ENCODE results near the gene MC1R.
"Not testable (repeated sequence)": the region's sequence is repeated elsewhere in the genome, so short reads cannot be mapped to it uniquely, and the experiment has no call there.

Gene MC1R

DNA sequence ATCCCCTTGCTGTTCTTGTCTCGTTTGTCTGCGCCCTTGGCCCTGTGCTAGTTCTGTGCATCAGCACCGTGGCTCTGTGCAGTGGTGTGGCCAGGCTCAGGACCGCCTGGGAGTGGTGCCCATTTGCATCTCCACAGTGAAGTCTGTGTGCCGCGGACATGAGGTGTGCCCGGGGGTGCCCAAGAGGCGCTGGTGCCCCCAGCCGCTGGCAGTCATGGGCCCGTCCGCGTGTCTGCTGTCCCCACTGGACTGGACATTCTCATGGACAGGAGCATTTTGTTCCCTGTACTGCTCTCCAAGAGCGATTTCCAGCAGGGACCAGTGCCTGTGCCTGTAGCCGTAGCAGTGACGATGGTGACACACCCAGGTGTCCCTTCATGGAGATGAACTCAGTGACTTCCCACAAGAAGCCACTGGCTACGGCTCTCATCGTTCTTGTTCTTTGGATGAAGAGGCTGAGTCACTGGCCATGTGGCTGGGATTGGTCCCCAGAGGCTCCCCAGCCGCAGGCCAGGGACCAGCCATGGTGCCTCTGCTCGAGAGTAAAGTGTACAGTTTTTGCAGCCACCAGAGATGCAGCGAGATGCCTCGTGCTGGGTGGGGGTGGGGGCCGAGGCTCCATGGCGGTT lies 13.0 kb upstream of the MC1R start:
- H3K4me3 Mint-ChIP-seq = no peak overlapping the region
- no peaks in the 10 kb centered on the region for H3K27me3 Mint-ChIP-seq (ENCODE audit: low read depth)
- peaks cover 25% of the 10 kb centered on the region for H3K36me3 Mint-ChIP-seq (ENCODE audit: low read depth)
- H3K4me1 Mint-ChIP-seq (ENCODE audit: low read depth) = no peaks in the 10 kb centered on the region
- H3K9me3 Mint-ChIP-seq = no peaks in the 10 kb centered on the region
- no peak overlapping the region for H3K27ac Mint-ChIP-seq

DNA sequence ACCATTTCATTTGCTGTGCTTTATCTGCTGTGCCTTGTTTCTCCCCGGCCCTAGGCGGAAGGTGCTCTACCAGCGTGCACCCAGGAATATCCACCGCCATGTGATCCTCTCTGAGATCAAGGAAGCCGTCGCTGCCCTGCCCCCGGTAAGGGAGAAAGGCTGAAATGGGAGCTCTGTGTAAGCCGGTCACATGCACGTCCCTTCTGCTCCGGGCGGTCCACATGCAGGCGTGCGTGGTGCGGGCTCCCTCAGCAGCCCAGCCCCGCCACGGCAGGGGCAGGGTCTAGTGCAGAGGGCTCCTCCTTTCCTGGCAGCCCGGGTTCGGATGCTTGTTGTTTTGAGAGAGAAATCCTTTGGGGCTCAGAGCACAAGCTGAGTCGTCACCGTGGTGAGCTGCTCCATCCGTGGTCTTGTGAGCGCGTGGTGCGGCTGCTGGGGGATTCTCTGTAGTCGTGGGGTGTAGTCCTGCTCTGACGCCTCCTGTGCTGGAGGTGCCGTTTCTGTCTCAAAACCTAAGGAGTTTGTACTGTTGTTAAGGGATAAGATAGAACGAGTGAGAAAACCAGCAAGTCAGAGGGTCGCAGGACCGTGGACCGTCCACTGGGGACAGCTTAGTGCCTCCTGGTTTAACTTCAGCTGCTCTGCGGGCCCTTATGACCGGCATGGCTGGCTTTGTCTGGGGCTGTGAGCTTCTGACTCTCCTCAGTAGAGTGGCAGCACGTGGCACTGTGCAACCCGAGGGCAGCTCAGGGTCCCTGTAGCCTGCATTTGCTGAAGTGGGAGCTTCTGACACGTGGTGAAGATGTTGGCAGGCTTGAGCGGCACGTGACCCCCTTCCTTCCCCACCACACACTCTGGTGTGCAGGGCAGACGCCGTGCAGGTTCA lies 12.3 kb upstream of the MC1R start:
- H3K4me3 Mint-ChIP-seq = no peak overlapping the region
- H3K27me3 Mint-ChIP-seq (ENCODE audit: low read depth) = no peaks in the 10 kb centered on the region
- no peaks in the 10 kb centered on the region for H3K9me3 Mint-ChIP-seq
- H3K36me3 Mint-ChIP-seq (ENCODE audit: low read depth) = peaks cover 28% of the 10 kb centered on the region
- H3K4me1 Mint-ChIP-seq (ENCODE audit: low read depth) = no peaks in the 10 kb centered on the region
- no peak overlapping the region for H3K27ac Mint-ChIP-seq

DNA sequence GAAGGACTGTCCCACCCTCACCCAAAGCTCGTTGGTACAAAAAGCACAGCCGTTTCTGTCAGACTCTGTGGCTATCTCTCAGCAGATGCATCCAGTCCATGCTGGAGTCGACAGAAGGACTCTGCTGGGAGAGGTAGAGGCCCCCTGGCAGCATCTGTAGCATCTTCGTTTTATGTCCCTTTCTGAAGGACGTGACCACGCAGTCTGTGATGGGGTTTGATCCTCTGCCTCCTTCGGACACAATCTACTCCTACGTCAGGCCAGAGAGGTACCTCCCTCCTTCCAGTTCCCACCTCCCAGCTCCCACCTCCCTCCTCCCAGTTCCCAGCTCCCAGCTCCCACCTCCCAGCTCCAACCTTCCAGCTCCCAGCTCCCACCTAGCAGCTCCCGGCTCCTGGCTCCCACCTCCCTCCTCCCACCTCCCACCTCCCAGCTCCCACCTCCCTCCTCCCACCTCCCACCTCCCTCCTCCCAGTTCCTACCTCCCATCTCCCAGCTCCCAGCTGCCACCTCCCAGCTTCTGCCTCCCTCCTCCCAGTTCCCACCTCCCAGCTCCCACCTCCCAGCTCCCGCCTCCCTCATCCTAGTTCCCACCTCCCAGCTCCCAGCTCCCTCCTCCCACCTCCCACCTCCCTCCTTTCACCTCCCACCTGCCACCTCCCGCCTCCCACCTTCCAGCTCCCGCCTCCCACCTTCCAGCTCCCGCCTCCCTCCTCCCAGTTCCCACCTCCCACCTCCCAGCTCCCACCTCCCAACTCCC lies 11.4 kb upstream of the MC1R start:
- Mint-ChIP-seq H3K4me1 (ENCODE audit: low read depth) (no peaks in the 10 kb centered on the region), H3K27ac (no peak overlapping the region), H3K36me3 (ENCODE audit: low read depth) (peaks cover 29% of the 10 kb centered on the region), H3K27me3 (ENCODE audit: low read depth) (no peaks in the 10 kb centered on the region), H3K9me3 (no peaks in the 10 kb centered on the region), H3K4me3 (no peak overlapping the region)

DNA sequence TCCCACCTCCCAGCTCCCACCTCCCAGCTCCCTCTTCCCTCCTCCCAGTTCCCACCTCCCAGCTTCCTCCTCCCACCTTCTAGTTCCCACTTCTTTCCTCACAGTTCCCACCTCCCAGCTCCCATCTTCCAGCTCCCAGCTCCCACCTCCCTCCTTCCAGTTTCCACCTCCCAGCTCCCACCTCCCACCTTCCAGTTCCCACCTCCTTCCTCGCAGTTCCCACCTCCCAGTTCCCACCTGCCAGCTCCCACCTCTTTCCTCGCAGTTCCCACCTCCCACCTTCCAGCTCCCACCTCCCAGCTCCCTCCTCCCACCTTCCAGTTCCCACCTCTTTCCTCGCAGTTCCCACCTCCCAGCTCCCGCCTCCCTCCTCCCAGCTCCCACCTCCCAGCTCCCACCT lies 10.4 kb upstream of the MC1R start:
- H3K36me3 Mint-ChIP-seq (ENCODE audit: low read depth) = peaks cover 31% of the 10 kb centered on the region

DNA sequence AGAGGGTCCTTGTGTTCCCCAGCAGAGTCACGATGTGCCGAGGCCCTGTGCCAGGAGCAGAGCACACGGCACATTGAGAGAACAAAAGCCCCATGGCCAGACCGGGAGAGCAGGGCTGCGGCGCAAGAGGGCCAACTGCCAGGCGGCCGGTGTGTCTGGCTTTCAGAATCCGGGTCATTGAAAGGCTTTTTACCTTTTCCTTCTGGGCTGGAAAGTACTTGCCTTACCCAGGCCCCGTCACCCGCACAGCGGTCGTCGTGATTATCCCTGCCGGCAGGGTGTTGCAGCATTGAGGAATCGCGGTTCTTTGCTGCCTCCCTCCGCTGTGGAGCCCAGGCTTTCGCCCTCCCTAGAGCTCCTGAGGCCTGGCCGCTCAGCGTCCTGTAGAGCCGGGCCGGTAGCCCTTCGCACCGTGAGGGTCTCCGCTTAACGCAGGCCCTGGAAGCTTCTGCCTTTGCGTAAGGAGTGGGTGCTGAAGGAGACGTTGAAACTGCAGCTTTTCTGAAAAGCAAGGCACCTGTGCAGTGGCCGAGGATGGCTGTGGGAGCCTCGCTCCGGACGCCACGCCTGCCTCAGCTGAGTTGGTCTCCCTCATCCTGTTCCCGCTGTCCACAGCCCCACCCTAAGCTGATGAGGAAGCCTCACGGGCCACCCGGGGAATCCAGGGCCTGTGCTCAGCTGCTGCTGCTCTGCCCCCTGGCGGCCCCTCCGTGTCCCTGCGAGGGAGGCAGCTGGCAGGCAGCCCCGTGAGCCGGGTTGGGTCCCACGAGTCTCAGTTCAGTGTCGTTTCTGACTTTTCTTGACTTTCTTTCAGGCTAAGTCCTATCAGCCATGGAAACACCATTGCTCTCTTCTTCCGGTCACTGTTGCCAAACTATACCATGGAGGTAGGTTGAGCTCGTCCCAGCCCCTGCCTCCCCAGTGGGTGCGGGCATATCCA lies 8.6 kb upstream of the MC1R start:
- no peaks in the 10 kb centered on the region for H3K27me3 Mint-ChIP-seq (ENCODE audit: low read depth)
- H3K36me3 Mint-ChIP-seq (ENCODE audit: low read depth) = peaks cover 43% of the 10 kb centered on the region
- no peak overlapping the region for H3K27ac Mint-ChIP-seq
- no peaks in the 10 kb centered on the region for H3K9me3 Mint-ChIP-seq
- no peaks in the 10 kb centered on the region for H3K4me1 Mint-ChIP-seq (ENCODE audit: low read depth)
- H3K4me3 Mint-ChIP-seq = no peak overlapping the region

More for the DNA sequence above, 10.4 kb upstream of the MC1R start:
- Mint-ChIP-seq H3K27ac (no peak overlapping the region), H3K9me3 (no peaks in the 10 kb centered on the region), H3K4me1 (ENCODE audit: low read depth) (no peaks in the 10 kb centered on the region), H3K27me3 (ENCODE audit: low read depth) (no peaks in the 10 kb centered on the region), H3K4me3 (no peak overlapping the region)

DNA sequence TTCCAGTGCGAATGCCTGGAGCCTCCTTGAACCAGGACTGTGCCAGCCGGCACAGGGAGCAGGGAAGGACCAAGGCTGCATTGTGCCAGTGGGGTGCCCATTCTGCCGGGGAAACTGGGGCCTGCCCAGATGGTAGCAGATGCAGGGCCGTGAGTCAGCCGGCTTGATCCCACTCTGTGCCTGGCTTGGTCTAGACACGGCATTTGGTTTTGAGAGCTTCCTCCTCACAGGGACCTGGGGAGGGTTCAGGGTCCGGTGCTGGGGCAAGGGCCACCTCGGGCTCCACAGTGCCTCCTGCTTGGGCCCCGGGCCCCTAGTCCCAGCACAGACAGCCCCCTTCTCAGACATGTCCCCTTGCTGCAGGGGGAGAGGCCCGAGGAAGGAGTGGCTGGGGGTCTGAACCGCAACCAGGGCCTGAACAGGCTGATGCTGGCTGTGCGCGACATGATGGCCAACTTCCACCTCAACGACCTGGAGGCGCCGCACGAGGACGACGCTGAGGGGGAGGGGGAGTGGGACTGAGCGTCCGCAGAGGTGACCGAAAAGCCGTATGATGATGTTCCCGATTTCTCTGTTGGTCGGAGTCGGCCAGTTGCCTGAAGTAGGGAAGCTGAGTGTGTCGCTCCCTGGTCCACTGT lies 7.8 kb upstream of the MC1R start:
- H3K36me3 Mint-ChIP-seq (ENCODE audit: low read depth) = peaks cover 42% of the 10 kb centered on the region
- H3K4me1 Mint-ChIP-seq (ENCODE audit: low read depth) = no peaks in the 10 kb centered on the region
- no peaks in the 10 kb centered on the region for H3K27me3 Mint-ChIP-seq (ENCODE audit: low read depth)
- no peak overlapping the region for H3K4me3 Mint-ChIP-seq
- no peaks in the 10 kb centered on the region for H3K9me3 Mint-ChIP-seq
- H3K27ac Mint-ChIP-seq = no peak overlapping the region

DNA sequence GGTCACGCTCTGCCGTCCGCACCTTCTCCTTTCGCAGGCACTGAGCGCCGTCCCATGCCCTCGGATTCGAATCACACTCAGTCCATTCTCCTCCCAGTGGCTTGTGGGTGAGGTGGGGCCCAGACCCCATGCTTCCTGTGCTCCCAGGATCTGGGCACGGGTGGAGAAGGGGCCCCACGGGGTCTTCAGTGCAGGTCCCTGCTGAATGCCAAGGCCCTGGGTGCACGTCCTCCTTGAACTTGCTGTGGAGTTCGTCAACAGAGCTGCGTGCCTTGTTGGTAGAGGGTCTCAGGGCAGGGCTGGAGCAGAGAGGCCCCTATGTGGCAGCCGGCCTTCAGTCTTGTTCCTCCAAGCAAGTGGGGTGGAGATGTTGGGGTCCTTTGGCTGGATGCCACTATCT lies 7.3 kb upstream of the MC1R start:
- Mint-ChIP-seq H3K27me3 (ENCODE audit: low read depth) (no peaks in the 10 kb centered on the region), H3K4me3 (no peak overlapping the region), H3K9me3 (no peaks in the 10 kb centered on the region), H3K4me1 (ENCODE audit: low read depth) (no peaks in the 10 kb centered on the region), H3K36me3 (ENCODE audit: low read depth) (peaks cover 36% of the 10 kb centered on the region), H3K27ac (no peak overlapping the region)

DNA sequence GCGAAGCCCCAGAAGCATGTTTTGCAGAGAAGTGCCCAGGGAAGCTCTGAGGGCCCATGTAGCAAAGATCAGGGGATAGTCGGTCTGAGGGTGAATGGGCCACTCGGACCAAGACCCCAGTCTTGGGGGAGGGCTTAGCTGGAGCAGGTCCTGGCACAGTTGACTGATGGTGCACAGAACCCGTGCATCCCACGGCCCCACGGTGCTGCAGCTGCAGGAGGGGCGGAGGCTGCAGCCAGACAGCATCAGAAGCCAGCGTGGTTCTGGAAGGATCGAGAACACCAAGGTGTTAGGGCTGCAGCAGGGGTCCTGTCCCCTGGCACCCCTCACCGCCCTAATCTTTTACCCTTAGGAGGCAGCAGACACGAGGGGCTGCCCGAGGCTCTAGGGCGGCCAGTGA lies 6.5 kb upstream of the MC1R start:
- no peaks in the 10 kb centered on the region for H3K4me1 Mint-ChIP-seq (ENCODE audit: low read depth)
- H3K27me3 Mint-ChIP-seq (ENCODE audit: low read depth) = no peaks in the 10 kb centered on the region
- H3K4me3 Mint-ChIP-seq = no peak overlapping the region

DNA sequence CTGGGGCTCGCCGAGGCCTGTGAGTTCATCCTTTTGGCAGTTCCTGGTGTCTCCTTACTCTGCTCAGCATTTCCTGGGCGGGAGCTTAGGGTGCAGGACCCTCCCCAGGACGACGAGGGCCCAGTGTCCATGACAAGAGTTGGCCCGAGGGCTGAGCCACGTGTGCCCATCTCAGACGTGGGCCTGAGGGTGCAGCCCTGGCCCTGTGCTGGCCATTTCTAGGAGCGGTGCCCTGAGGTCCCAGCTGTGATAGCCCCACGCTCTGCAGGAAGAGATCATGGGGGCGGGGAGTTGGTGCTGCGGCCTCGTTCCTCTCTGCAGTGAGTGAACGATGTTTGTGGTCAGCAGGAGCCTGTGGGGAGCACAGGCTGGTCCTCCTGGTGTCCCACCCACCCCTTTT lies 6.0 kb upstream of the MC1R start:
- Mint-ChIP-seq H3K4me1 (ENCODE audit: low read depth) (peaks cover 1% of the 10 kb centered on the region), H3K36me3 (ENCODE audit: low read depth) (peaks cover 28% of the 10 kb centered on the region), H3K27me3 (ENCODE audit: low read depth) (no peaks in the 10 kb centered on the region), H3K9me3 (no peaks in the 10 kb centered on the region), H3K4me3 (no peak overlapping the region), H3K27ac (no peak overlapping the region)

More for the DNA sequence above, 6.5 kb upstream of the MC1R start:
- Mint-ChIP-seq H3K36me3 (ENCODE audit: low read depth) (peaks cover 29% of the 10 kb centered on the region), H3K9me3 (no peaks in the 10 kb centered on the region), H3K27ac (no peak overlapping the region)

DNA sequence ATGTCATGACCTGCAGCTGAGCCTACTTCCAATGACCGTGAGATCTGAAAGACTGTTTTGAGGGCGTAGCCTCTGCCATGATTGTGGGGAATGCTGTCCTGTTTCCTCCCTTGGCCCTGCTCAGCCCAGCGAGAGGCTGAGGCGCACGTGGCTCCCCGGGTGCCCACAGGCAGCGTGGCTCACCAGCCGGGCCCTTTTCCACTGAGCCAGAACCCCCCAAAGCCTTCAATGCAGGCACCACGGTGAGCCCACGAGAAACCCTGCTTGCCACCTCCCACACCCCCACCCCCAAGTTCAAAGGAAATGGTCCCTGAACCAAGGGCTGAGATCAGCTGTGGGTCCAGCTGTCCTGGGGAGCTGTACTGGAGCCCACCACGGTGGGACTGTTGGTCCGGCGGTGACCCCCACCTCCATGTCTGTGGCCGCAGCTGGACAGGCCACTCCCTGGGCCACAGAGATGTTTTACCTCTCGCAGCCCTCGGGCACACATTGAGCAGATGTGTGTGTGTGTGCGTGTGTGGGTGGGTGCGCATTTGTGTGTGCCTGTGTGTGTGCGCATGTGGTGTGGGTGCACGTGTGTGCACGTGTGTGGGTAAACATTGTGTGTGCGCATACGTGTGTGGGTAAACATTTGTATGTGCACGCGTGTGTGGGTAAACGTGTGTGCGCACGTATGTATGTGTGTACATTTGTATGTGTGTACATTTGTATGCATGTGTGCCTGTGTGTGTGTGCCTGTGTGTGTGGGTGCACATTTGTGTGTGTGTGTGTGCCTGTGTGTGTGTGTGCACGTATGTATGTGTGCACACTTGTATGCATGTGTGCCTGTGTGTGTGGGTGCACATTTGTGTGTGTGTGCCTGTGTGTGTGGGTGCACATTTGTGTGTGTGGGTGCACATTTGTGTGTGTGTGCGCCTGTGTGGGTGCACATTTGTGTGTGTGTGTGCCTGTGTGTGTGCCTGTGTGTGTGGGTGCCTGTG lies 5.0 kb upstream of the MC1R start:
- H3K27me3 Mint-ChIP-seq (ENCODE audit: low read depth) = no peaks in the 10 kb centered on the region
- H3K36me3 Mint-ChIP-seq (ENCODE audit: low read depth) = peaks cover 27% of the 10 kb centered on the region
- H3K4me1 Mint-ChIP-seq (ENCODE audit: low read depth) = peaks cover 8% of the 10 kb centered on the region
- H3K4me3 Mint-ChIP-seq = no peak overlapping the region
- H3K27ac Mint-ChIP-seq = no peak overlapping the region
- no peaks in the 10 kb centered on the region for H3K9me3 Mint-ChIP-seq

DNA sequence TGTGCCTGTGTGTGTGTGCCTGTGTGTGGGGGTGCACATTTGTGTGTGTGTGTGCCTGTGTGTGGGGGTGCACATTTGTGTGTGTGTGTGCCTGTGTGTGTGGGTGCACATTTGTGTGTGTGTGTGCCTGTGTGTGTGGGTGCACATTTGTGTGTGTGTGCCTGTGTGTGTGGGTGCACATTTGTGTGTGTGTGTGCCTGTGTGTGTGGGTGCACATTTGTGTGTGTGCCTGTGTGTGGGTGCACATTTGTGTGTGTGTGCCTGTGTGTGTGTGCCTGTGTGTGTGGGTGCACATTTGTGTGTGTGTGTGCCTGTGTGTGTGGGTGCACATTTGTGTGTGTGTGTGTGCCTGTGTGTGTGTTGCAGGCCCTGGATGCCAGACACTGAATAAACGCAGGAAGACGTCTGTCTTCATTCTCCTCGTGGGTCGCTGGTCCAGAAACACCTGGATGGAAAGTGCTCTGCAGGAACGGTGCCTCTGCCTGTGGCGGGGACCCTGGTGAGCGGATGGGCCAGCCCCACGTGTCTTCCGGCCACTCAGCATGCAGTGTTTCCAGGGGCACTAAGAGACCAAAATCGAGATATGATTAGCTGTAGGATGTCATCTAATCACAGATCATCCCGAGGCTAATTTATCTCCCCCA lies 3.9 kb upstream of the MC1R start:
- H3K9me3 Mint-ChIP-seq; H3K27ac Mint-ChIP-seq; H3K4me3 Mint-ChIP-seq; H3K27me3 Mint-ChIP-seq (ENCODE audit: low read depth): not testable (repeated sequence)
- H3K4me1 Mint-ChIP-seq (ENCODE audit: low read depth) = peaks cover 11% of the 10 kb centered on the region
- peaks cover 22% of the 10 kb centered on the region for H3K36me3 Mint-ChIP-seq (ENCODE audit: low read depth)

DNA sequence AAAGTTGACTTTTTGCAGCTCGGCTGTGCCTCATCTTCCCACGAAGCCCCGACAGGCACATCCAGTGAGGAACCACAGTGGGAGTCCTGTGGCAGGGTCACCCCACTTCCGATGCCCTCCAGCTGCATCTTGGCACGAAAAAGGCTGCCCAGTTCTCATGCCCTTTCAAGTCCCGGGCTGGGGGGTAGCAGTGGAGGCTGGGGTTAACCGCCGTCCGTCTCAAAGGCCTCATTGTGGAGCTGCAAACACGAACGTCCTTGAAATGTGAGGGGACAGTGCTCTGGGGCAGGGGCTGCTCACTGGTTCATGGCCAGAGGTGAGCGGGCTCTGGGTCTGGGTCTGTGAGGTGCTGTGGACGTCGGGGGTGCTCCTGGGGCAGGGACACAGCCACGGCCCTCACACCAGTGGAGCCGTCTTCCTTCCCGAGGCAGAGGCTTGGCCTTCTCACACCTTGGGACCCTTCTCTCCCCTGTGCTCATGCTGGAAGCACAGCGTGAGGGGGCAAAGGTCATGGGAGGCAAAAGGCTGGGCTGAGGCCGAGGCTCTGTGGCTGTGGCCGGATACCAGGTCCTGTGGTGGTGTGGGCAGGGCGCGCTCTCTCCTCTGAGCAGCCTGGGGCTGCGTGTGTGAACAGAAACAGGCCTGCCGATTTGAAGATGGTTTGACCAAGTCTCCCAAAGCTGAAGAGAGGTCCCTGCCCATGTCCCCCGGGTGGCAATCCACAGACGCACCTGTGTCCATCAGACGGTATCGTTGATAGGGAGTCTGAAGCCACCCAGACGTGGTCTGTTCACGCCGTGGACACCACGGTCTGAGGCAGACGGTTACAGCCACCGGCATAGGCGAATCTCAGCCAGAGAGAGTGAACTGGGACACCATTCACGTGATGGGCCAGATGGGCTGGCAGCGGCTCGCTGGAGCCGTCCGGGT lies 3.1 kb upstream of the MC1R start:
- no peak overlapping the region for H3K27ac Mint-ChIP-seq
- no peaks in the 10 kb centered on the region for H3K9me3 Mint-ChIP-seq
- peaks cover 18% of the 10 kb centered on the region for H3K36me3 Mint-ChIP-seq (ENCODE audit: low read depth)
- peaks cover 16% of the 10 kb centered on the region for H3K4me1 Mint-ChIP-seq (ENCODE audit: low read depth)
- H3K27me3 Mint-ChIP-seq (ENCODE audit: low read depth) = peaks cover 6% of the 10 kb centered on the region
- no peak overlapping the region for H3K4me3 Mint-ChIP-seq
